Measurements from ENCODE around the gene UCN3.

DNA sequence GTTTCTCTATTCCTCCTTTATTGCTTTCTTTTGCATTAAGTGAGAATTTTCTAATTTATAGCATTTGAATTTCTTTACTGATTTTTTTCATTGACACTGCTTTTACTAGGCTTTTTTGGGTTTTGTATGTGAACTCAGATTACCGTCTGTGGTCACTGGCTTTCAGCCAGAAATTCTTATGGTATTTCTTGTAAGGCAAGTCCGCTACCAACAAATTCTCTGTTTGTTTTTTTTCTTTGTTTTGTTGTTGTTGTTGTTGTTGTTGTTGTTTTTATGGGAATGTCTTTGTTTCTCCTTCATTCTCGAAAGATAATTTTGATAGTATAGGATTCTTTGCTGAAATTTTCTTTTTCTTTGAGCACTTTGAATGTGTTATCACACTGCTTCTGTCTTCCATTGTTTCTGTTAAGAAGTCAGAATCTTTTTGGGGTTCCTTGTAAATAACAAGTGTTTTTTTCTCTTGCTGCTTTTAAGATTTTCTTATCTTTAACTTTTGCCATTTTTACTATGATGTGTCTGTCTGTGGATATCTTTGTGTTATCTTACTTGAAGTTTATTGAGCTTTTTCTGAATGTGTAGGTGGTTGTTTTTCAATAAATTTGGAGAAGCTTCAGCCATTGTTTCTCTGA lies 54.8 kb downstream of the UCN3 start:
- TF ChIP-seq, protein P1, sequence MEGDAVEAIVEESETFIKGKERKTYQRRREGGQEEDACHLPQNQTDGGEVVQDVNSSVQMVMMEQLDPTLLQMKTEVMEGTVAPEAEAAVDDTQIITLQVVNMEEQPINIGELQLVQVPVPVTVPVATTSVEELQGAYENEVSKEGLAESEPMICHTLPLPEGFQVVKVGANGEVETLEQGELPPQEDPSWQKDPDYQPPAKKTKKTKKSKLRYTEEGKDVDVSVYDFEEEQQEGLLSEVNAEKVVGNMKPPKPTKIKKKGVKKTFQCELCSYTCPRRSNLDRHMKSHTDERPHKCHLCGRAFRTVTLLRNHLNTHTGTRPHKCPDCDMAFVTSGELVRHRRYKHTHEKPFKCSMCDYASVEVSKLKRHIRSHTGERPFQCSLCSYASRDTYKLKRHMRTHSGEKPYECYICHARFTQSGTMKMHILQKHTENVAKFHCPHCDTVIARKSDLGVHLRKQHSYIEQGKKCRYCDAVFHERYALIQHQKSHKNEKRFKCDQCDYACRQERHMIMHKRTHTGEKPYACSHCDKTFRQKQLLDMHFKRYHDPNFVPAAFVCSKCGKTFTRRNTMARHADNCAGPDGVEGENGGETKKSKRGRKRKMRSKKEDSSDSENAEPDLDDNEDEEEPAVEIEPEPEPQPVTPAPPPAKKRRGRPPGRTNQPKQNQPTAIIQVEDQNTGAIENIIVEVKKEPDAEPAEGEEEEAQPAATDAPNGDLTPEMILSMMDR (IDR thresholded peaks at IDR 0.05; ENCODE audit: low read depth, low read length), result no peak
- no peak for TF ChIP-seq MYC (IDR thresholded peaks at IDR 0.05; ENCODE audit: low read depth, low read length)
